DMS153 (cell line): ENCODE data around the gene KRTAP12-1.

Experiments used
- DNase-seq: peaks from one replicate; lab custom pipeline; 2025; lab: John Stamatoyannopoulos, UW

The KRTAP12-1 gene

GRCh38 chr21:44711327-44712202 is 29.6 kb upstream of the KRTAP12-1 start, which contains the start of gene TSPEAR:
TSPEAR (minus strand) TSS chr21:44711572; CDS start chr21:44711514, 58 bp downstream.
- DNase-seq: peak; percentile 60

GRCh38 chr21:44710756-44711326 is 28.9 kb upstream of the KRTAP12-1 start:
- peak; percentile 94 for DNase-seq

GRCh38 chr21:44710294-44710665 is 28.3 kb upstream of the KRTAP12-1 start:
- DNase-seq: peak; percentile 33

GRCh38 chr21:44709426-44710293 is 27.7 kb upstream of the KRTAP12-1 start:
- peak; percentile 49 for DNase-seq

- DNase-seq: no peak
Observed at GRCh38 chr21:44708866-44709425, 27.0 kb upstream of the KRTAP12-1 start.

GRCh38 chr21:44708213-44708865 is 26.4 kb upstream of the KRTAP12-1 start:
- no peak for DNase-seq

GRCh38 chr21:44706706-44707581 is 25.0 kb upstream of the KRTAP12-1 start:
- no peak for DNase-seq

GRCh38 chr21:44706026-44706705 is 24.2 kb upstream of the KRTAP12-1 start:
- no peak for DNase-seq

- no peak for DNase-seq
Observed at GRCh38 chr21:44704636-44705001, 22.7 kb upstream of the KRTAP12-1 start.

GRCh38 chr21:44703731-44704635 is 22.0 kb upstream of the KRTAP12-1 start:
- DNase-seq: no peak

- peak; percentile 88 for DNase-seq
Observed at GRCh38 chr21:44702973-44703730, 21.2 kb upstream of the KRTAP12-1 start.

GRCh38 chr21:44702111-44702972 is 20.4 kb upstream of the KRTAP12-1 start:
- no peak for DNase-seq

- no peak for DNase-seq
Observed at GRCh38 chr21:44701541-44701940, 19.6 kb upstream of the KRTAP12-1 start.

GRCh38 chr21:44701023-44701400 is 19.0 kb upstream of the KRTAP12-1 start:
- no peak for DNase-seq

GRCh38 chr21:44700101-44701022 is 18.4 kb upstream of the KRTAP12-1 start:
- no peak for DNase-seq

- no peak for DNase-seq
Observed at GRCh38 chr21:44699502-44700001, 17.6 kb upstream of the KRTAP12-1 start.
